Mononuclear cell (primary cell): ENCODE results near the gene DUSP11. TPM values are rescaled to one million over a fixed set of nuclear protein-coding genes. Genes with fewer than 3 reads are reported as not detected.
"Not testable (repeated sequence)": the region's sequence is repeated elsewhere in the genome, so short reads cannot be mapped to it uniquely, and the experiment has no call there.

Experiments used
- H3K27me3 ChIP-seq: 2 replicates; pipeline ENCODE4 v1.6.0; 2011; ENCODE audit warnings: low read length, control low read depth; ENCODE audit not compliant: insufficient read depth
- H3K4me1 ChIP-seq: 2 replicates; pipeline ENCODE4 v1.5.1; 2011; ENCODE audit warnings: mild to moderate bottlenecking, low read length, control low read depth; ENCODE audit not compliant: insufficient read depth
- H3K4me3 ChIP-seq: 2 replicates; pipeline ENCODE4 v1.5.1; 2011; ENCODE audit warnings: mild to moderate bottlenecking, low read length, moderate library complexity
- H3K9me3 ChIP-seq: 2 replicates; pipeline ENCODE4 v1.5.1; 2011; ENCODE audit warnings: low read depth, mild to moderate bottlenecking, control low read depth, low read length
- total RNA-seq: library from RNA; depleted of rRNA; stranded (reverse); fragments of >200 nt; gene quantifications from one replicate; pipeline ENCODE4 v1.2.3, GENCODE V29; 2012

Gene DUSP11
- total RNA-seq, 1 donor, result 84.5 TPM

DNA sequence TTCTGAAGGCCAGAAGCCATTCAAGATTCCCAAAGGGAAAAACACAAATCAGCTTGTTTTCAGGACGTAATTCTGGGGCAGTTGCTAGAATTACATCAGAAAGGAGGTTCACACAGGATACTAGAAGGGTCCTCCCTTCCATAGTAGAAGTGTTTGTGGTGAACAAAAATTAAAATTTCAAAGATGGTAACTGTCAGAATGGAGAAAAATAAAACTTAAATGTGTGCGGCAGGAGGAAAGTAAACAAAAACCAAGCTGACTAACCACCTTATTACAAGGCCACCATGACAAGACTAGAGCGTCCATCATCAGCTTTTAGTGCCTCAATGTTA is 33.1 kb downstream of the DUSP11 start:
- no peaks in the 10 kb centered on the region for H3K4me1 ChIP-seq
- no peaks in the 10 kb centered on the region for H3K9me3 ChIP-seq
- H3K4me3 ChIP-seq, result no peak overlapping the region
- no peaks in the 10 kb centered on the region for H3K27me3 ChIP-seq

DNA sequence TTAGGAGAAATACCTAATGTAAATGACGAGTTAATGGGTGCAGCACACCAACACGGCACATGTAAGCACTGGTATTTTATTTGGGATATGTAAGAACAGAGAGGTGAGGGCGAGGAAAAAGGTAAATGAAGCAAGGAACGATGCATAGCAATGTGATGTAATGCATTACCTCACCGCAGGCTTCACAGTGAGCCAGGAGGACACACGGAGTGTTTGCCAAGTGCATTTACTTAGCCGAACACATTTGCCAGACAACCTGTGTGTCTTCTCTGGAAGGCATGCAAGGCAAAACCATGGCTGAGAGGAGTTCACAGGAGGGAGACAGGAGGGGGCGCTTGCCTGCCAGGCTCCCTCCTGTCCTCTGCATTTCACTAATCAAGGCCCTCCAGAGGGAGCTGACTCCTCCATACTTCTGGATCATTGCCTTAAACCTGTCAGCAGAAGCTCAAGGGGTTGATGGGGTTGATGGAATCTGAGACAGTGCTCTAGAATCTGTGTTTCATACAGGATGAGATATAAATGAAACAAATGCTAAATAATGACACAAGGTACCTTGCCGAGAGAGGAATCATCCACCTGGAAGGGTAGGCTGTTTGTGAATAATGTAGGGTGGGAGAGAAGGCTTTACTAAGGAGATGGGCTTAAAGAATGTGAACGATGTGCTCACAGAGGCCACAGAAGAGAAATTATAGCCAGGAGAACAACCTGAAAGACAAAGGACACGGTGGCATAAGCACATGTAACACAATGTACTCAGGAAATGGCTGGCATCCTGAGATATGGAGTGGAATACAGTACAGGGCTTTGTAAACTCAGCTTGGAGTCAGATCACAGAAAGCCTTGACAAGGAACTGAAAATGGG is 33.7 kb downstream of the DUSP11 start:
- H3K4me1 ChIP-seq, result no peaks in the 10 kb centered on the region
- no peak overlapping the region for H3K4me3 ChIP-seq
- H3K27me3 ChIP-seq, result no peaks in the 10 kb centered on the region

DNA sequence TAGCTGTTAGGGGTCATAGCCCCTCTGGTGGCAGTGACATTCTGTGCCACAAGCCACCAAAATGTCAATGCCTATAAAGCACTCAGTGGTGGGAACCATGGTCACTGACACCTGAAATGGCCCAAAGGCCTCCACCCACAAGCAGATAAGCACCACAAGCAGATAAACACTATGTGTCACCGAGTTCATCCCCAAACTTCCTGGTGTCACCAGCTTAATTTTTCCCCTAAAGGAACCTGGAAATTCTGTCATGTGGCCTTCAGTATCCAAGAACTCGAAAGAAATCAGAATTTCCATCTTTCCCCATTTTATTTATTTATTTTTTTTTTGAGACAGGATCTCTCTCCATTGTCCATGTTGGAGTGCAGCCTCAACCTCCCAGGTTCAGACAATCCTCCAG is 39.1 kb downstream of the DUSP11 start:
- no peaks in the 10 kb centered on the region for H3K27me3 ChIP-seq
- no peaks in the 10 kb centered on the region for H3K9me3 ChIP-seq
- no peak overlapping the region for H3K4me3 ChIP-seq
- H3K4me1 ChIP-seq, result peaks cover 13% of the 10 kb centered on the region

More for the DNA sequence above, 33.7 kb downstream of the DUSP11 start:
- H3K9me3 ChIP-seq, result no peaks in the 10 kb centered on the region

- no peaks in the 10 kb centered on the region for H3K27me3 ChIP-seq
- H3K4me3 ChIP-seq, result no peak overlapping the region
- peaks cover 13% of the 10 kb centered on the region for H3K4me1 ChIP-seq
- H3K9me3 ChIP-seq, result no peaks in the 10 kb centered on the region
Measured at GRCh38 chr2:73739101-73739500, 40.8 kb downstream of the DUSP11 start.

DNA sequence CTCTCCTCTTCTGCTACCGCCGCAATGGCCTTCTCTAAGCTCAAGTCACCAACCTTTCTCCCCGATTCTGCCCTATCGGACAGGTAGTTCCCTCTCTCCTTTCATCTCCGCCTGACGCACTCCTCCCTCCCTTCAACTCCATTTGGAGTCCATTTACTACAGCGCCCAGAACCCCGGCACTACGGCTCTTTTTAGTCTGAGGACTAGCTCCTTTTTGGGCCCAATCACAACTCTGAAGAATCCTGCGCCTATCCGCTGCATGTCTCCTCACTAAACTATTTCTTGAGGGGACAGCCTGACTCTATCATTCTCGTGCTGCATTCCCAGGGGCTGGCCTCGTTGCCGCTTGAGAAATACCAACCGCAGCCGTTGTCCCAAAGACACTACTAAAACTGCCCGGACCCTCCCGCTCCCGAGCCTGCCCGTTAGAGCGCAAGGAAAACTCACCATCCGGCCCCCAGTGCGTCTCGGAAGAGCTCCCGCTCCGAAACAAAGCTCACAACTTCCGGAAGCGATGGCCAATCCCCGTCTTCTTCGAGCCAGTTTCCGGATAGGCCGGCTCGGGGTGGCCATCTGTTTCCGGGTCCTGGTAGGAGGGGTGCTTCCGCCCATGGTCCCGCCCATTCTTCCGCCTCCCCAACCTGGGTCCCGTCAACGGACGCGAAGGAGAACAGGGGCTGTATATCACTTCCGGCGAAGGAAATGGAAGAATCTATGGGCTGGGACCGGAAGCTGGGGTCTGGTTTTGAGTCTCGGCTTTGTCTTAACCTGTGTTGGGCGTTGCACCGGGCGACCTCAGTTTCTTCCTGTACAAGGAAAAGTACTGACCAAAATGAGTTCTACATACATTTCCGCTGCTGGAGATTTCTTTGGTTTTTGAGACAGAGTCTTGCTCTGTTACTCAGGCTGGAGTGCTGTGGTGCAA is 42.8 kb downstream of the DUSP11 start, which contains the start of gene TPRKB:
Gene TPRKB (minus strand): TSS at position 491 of the 925 bp plus-strand sequence. CDS start 2,776 bp downstream, outside the sequence.
- no peaks in the 10 kb centered on the region for H3K9me3 ChIP-seq
- peaks cover 13% of the 10 kb centered on the region for H3K4me1 ChIP-seq
- H3K27me3 ChIP-seq, result no peaks in the 10 kb centered on the region
- peak within 1 kb of the TSS; percentile 96 for H3K4me3 ChIP-seq

- Histone ChIP-seq H3K27me3 (no peaks in the 10 kb centered on the region), H3K4me1 (peaks cover 13% of the 10 kb centered on the region), H3K9me3 (no peaks in the 10 kb centered on the region), H3K4me3 (peak overlapping the region; percentile 96)
Measured at GRCh38 chr2:73736378-73736777, 43.5 kb downstream of the DUSP11 start.

- Histone ChIP-seq H3K9me3 (no peaks in the 10 kb centered on the region), H3K4me3 (no peak overlapping the region), H3K27me3 (no peaks in the 10 kb centered on the region), H3K4me1 (no peaks in the 10 kb centered on the region)
Measured at GRCh38 chr2:73730810-73731209, 49.1 kb downstream of the DUSP11 start.

DNA sequence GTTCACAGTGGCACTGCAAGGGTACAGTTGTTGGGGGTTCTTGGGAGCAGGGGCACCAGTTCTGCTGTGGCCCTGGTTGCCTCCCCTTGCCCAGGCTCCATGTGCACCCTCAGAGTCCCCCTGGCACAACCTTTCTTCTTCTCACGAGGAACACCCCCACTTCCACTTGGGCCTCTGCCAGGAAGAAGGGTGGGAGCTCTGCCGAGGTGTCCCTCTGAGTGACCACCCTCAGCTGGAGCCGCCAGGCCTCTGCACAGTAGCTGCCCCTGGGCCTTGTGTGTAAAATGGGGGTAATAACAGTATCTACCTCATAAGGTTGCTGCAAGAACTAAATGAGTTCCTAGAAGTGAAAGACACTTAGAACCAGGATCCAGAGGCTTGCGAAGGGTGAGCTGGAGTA is 51.2 kb downstream of the DUSP11 start:
- no peaks in the 10 kb centered on the region for H3K27me3 ChIP-seq
- H3K9me3 ChIP-seq, result no peaks in the 10 kb centered on the region
- H3K4me3 ChIP-seq, result no peak overlapping the region
- no peaks in the 10 kb centered on the region for H3K4me1 ChIP-seq

DNA sequence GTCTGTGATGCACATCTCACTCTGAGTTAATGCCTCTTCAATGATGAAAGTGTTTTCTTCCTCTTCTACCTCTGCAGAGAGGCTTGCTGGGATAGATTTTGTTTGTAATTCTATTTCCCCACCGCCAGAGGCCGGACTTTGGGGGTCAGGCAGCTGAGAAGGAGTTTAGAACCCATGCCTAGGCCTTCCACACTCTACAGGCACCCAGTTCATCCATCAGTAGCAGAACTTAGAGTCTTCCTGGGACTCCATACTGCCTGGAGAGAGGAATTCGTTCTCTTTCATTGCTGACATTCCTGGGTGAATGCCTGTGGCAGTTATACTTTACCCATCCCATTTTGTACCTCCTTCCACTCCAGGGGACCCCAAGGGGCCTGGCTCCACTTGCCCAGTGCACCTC is 51.9 kb downstream of the DUSP11 start:
- Histone ChIP-seq H3K4me1 (no peaks in the 10 kb centered on the region), H3K27me3 (no peaks in the 10 kb centered on the region), H3K9me3 (no peaks in the 10 kb centered on the region), H3K4me3 (no peak overlapping the region)

DNA sequence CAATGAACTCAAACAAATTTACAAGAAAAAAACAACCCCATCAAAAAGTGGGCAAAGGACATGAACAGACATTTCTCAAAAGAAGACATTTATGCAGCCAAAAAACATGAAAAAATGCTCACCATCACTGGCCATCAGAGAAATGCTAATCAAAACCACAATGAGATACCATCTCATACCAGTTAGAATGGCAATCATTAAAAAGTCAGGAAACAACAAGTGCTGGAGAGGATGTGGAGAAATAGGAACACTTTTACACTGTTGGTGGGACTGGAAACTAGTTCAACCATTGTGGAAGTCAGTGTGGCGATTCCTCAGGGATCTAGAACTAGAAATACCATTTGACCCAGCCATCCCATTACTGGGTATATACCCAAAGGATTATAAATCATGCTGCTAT is 53.2 kb downstream of the DUSP11 start:
- not testable (repeated sequence) for H3K27me3 ChIP-seq, H3K9me3 ChIP-seq, H3K4me3 ChIP-seq, H3K4me1 ChIP-seq

- H3K9me3 ChIP-seq, result no peaks in the 10 kb centered on the region
- no peaks in the 10 kb centered on the region for H3K27me3 ChIP-seq
- no peak overlapping the region for H3K4me3 ChIP-seq
- peaks cover 8% of the 10 kb centered on the region for H3K4me1 ChIP-seq
Measured at GRCh38 chr2:73718851-73719621, 60.9 kb downstream of the DUSP11 start.

GRCh38 chr2:73718421-73718820 is 61.5 kb downstream of the DUSP11 start:
- no peak overlapping the region for H3K4me3 ChIP-seq
- no peaks in the 10 kb centered on the region for H3K9me3 ChIP-seq
- H3K27me3 ChIP-seq, result no peaks in the 10 kb centered on the region
- peaks cover 8% of the 10 kb centered on the region for H3K4me1 ChIP-seq

GRCh38 chr2:73717695-73718094 is 62.2 kb downstream of the DUSP11 start:
- not testable (repeated sequence) for H3K4me3 ChIP-seq, H3K4me1 ChIP-seq, H3K27me3 ChIP-seq, H3K9me3 ChIP-seq

DNA sequence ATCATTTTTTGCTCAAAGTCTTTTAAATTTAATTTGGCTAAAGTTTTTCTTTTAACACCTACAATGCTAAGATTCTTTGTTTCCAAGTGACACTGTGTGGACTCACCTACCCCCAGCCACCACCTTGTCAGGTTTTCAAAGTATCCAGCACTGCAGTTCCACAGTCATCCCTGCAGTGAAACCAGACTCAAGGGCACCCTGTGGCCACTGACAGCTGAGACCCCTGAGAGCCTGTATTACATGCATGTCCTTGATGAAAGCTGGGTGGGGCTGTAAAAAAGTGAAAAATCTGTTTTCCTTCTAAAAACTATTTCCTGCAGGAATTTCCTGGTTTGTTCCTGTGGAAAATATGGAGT is 62.7 kb downstream of the DUSP11 start:
- peaks cover 8% of the 10 kb centered on the region for H3K4me1 ChIP-seq
- no peaks in the 10 kb centered on the region for H3K27me3 ChIP-seq
- H3K9me3 ChIP-seq, result no peaks in the 10 kb centered on the region
- H3K4me3 ChIP-seq, result no peak overlapping the region
